K562 (cell line): ENCODE results near the gene CCDC85B. TPM values are rescaled to one million over a fixed set of nuclear protein-coding genes. Genes with fewer than 3 reads are reported as not detected.
A peak's percentile ranks its signal among the peaks of the same experiment; 100 is the strongest.

Source experiments
- ARID4B ChIP-seq: sonication (generic); formaldehyde crosslinking; IDR thresholded peaks from 2 replicates; pipeline ENCODE4 v1.8.0; 2022; ENCODE audit warnings: mild to moderate bottlenecking, missing genetic modification reagents
- BRCA1 ChIP-seq, 2 experiments: fragments of 450-650 bp in 1 of 2; sonication (generic) in 1 of 2; formaldehyde crosslinking in 1 of 2; IDR thresholded peaks; 2 replicates each; pipeline versions ENCODE4 v1.5.0 to v1.6.1; 2017 to 2020; ENCODE audit warnings: mild to moderate bottlenecking in 1 of 2, missing genetic modification reagents in 1 of 2
- CAMTA2 ChIP-seq: fragments of 250-450 bp; sonication (Bioruptor Pico); conservative IDR thresholded peaks from 2 replicates; pipeline ENCODE4 v1.5.1; 2022
- CBX5 ChIP-seq: IDR thresholded peaks from 2 replicates; pipeline ENCODE4 v1.6.1; 2014; ENCODE audit warnings: low read depth, borderline replicate concordance
- CREBBP ChIP-seq: IDR thresholded peaks from one replicate; pipeline ENCODE4 v1.6.1; 2012; ENCODE audit warnings: low read depth, mild to moderate bottlenecking, control low read depth, inconsistent platforms, low read length
- DPF2 ChIP-seq: fragments of 450-650 bp; IDR thresholded peaks from 2 replicates; pipeline ENCODE4 v1.6.1; 2016
- ESRRB ChIP-seq: fragments of 250-450 bp; sonication (Bioruptor Pico); IDR thresholded peaks from 2 replicates; pipeline ENCODE4 v1.5.0; 2020; ENCODE audit warnings: mild to moderate bottlenecking, moderate library complexity, borderline replicate concordance
- HINFP ChIP-seq: fragments of 450-650 bp; conservative IDR thresholded peaks from 2 replicates; pipeline ENCODE4 v1.6.1; 2016; ENCODE audit warnings: missing genetic modification characterization, low read depth, mild to moderate bottlenecking, control low read depth, missing compliant biosample characterization
- JUN ChIP-seq, 2 experiments: sonication (generic) in 1 of 2; formaldehyde crosslinking in 1 of 2; IDR thresholded peaks; 2 replicates each; pipeline versions ENCODE4 v1.6.1 to v1.8.0; 2012 to 2022; ENCODE audit warnings: borderline replicate concordance in 2 of 2, mild to moderate bottlenecking in 2 of 2, improper control_type of control experiment in 1 of 2, low read depth in 1 of 2, low read length in 1 of 2, missing genetic modification reagents in 1 of 2
- KDM1A ChIP-seq, 2 experiments: fragments of 450-650 bp; IDR thresholded peaks; 2 replicates each; pipeline ENCODE4 v1.6.1; 2016; ENCODE audit warnings: mild to moderate bottlenecking in 2 of 2
- MAFG ChIP-seq: fragments of 450-650 bp; conservative IDR thresholded peaks from 2 replicates; pipeline ENCODE4 v1.6.1; 2016; ENCODE audit warnings: missing genetic modification characterization, missing compliant biosample characterization
- MTA1 ChIP-seq: fragments of 450-650 bp; IDR thresholded peaks from 2 replicates; pipeline ENCODE4 v1.6.1; 2017; ENCODE audit warnings: borderline replicate concordance
- MTA2 ChIP-seq: fragments of 450-650 bp; IDR thresholded peaks from 2 replicates; pipeline ENCODE4 v1.6.1; 2016; ENCODE audit warnings: low read depth
- NFYB ChIP-seq: IDR thresholded peaks from 2 replicates; pipeline ENCODE4 v1.6.1; 2011; ENCODE audit warnings: mild to moderate bottlenecking, moderate library complexity; ENCODE audit not compliant: insufficient read length; ENCODE audit errors: extremely low read depth
- PATZ1 ChIP-seq: fragments of 250-450 bp; sonication (Bioruptor Pico); IDR thresholded peaks from 2 replicates; pipeline ENCODE4 v1.5.0; 2020; ENCODE audit warnings: mild to moderate bottlenecking, borderline replicate concordance
- RNF2 ChIP-seq: sonication (generic); IDR thresholded peaks from 2 replicates; pipeline ENCODE4 v1.6.1; 2016
- STAG1 ChIP-seq: sonication (generic); formaldehyde crosslinking; IDR thresholded peaks from 2 replicates; pipeline ENCODE4 v1.5.0; 2020; ENCODE audit warnings: missing genetic modification reagents, borderline replicate concordance
- TFAM ChIP-seq: fragments of 250-450 bp; sonication (Bioruptor Pico); conservative IDR thresholded peaks from 2 replicates; pipeline ENCODE4 v1.5.0; 2021; ENCODE audit warnings: mild to moderate bottlenecking, moderate library complexity
- TRIM28 ChIP-seq: fragments of 450-650 bp; IDR thresholded peaks from 2 replicates; pipeline ENCODE4 v1.6.1; 2017
- ZBTB8A ChIP-seq: fragments of 450-650 bp; IDR thresholded peaks from 2 replicates; pipeline ENCODE4 v1.6.1; 2018; ENCODE audit warnings: mild to moderate bottlenecking, moderate library complexity; ENCODE audit not compliant: partially characterized antibody
- ZC3H4 ChIP-seq: sonication (generic); formaldehyde crosslinking; IDR thresholded peaks from 2 replicates; pipeline ENCODE4 v1.9.0; 2021; ENCODE audit warnings: missing genetic modification reagents, borderline replicate concordance
- ZC3H8 ChIP-seq: fragments of 450-650 bp; IDR thresholded peaks from 2 replicates; pipeline ENCODE4 v1.6.1; 2017
- ZNF764 ChIP-seq: fragments of 250-450 bp; sonication (Bioruptor Pico); IDR thresholded peaks from 2 replicates; pipeline ENCODE4 v1.4.0; 2020; ENCODE audit warnings: low read depth, mild to moderate bottlenecking, moderate library complexity
- polyA plus RNA-seq, 8 experiments: library from polyadenylated mRNA; depleted of rRNA in 4 of 8; stranded (reverse) in 5 of 8; unstranded in 3 of 8; fragments of >200 nt; fragmentation: Nextera tagmentation in 2 of 8; fragmentation: Illumina TruSeq in 1 of 8; extraction: Ambion mirVana in 2 of 8; extraction: Trizol in 1 of 8; gene quantifications; 2 replicates each; pipeline versions ENCODE4 v1.2.1 to v1.2.3, GENCODE V29; 2011 to 2014; ENCODE audit warnings: inconsistent platforms in 1 of 8, missing spikeins in 1 of 8
- total RNA-seq, 7 experiments: library from RNA; depleted of rRNA in 6 of 7; stranded (reverse); fragments of >200 nt in 6 of 7; fragmentation: Illumina TruSeq in 2 of 7; extraction: Trizol in 2 of 7; gene quantifications; 2 replicates each; pipeline versions ENCODE4 v1.2.1 to v1.2.3, GENCODE V29; 2011 to 2021; ENCODE audit warnings: low replicate concordance in 1 of 7

The CCDC85B gene
- total and polyA plus RNA-seq, 9 of the 15 experiments (the other 6 are each of a cell fraction or from before 2014, with no cell fraction given) = 0.14 to 138 (median 6.2) TPM

- no peak for TF ChIP-seq ARID4B (CRISPR knock-in tag)
- no peak for TF ChIP-seq HINFP (tag)
- TF ChIP-seq MTA1 = no peak
- no peak for TF ChIP-seq RNF2
- no peak for TF ChIP-seq ESRRB (CRISPR knock-in tag)
- TF ChIP-seq MAFG (tag) = no peak
- no peak for TF ChIP-seq CAMTA2
- TF ChIP-seq TRIM28 = no peak
- TF ChIP-seq MTA2 = no peak
- no peak for TF ChIP-seq ZNF764 (CRISPR knock-in tag)
- no peak for TF ChIP-seq TFAM (CRISPR knock-in tag)
- TF ChIP-seq CREBBP = no peak
- TF ChIP-seq ZC3H8 = no peak
- TF ChIP-seq ZBTB8A = no peak
- no peak for TF ChIP-seq KDM1A (IDR thresholded peaks at IDR 0.05)
- TF ChIP-seq ZC3H4 (CRISPR knock-in tag) = no peak
- TF ChIP-seq PATZ1 (CRISPR knock-in tag) = no peak
- TF ChIP-seq DPF2 = peak; percentile 33; the same call in 1 of the 2 replicates
- no peak for TF ChIP-seq CBX5
- TF ChIP-seq NFYB = peak; percentile 29
- TF ChIP-seq BRCA1 (IDR thresholded peaks at IDR 0.05) = no peak
- no peak for TF ChIP-seq BRCA1 (CRISPR knock-in tag; IDR thresholded peaks at IDR 0.05)
- peak; percentile 84 for TF ChIP-seq STAG1 (CRISPR knock-in tag)
- TF ChIP-seq JUN (IDR thresholded peaks at IDR 0.05; ENCODE audit: borderline replicate concordance, low read depth, low read length) = peak; percentile 45; the same call in 1 of the 2 replicates
- no peak for TF ChIP-seq JUN (CRISPR knock-in tag; IDR thresholded peaks at IDR 0.05; ENCODE audit: borderline replicate concordance)
- TF ChIP-seq, all 486 proteins: peak for 57
These were observed 5.8 kb upstream of the CCDC85B start (continued) for GRCh38 chr11:65884716-65885092.
